SH-SY5Y (cell line): ENCODE results near the gene SEL1L3.

Experiments
- GATA2 ChIP-seq: IDR thresholded peaks from 2 replicates; pipeline ENCODE4 v1.6.1; 2011; ENCODE audit warnings: mild to moderate bottlenecking, low read depth, low read length
- GATA3 ChIP-seq: IDR thresholded peaks from 2 replicates; pipeline ENCODE4 v1.6.1; 2011; ENCODE audit warnings: low read depth, mild to moderate bottlenecking, low read length, moderate library complexity

GRCh38 chr4:25801594-25801993 lies 61.2 kb downstream of the SEL1L3 start:
- TF ChIP-seq GATA3: no peak
- TF ChIP-seq GATA2: no peak
